Suprapubic skin (tissue), 4 donors: ENCODE data around the gene CA12.

Source experiments
- POLR2A ChIP-seq, 2 donors: fragments of 450-650 bp; IDR thresholded peaks; one replicate each; pipeline ENCODE4 v1.6.1; 2017; ENCODE audit warnings: antibody characterized with exemption in 2 of 2, mild to moderate bottlenecking in 2 of 2, moderate library complexity in 2 of 2
- POLR2AphosphoS5 ChIP-seq, 3 donors: sonication (generic); formaldehyde crosslinking; IDR thresholded peaks; one replicate each; pipeline ENCODE4 v1.6.1; 2017; ENCODE audit warnings: antibody characterized with exemption in 3 of 3
- TF ChIP-seq, protein P1 (sequence below), 2 donors: fragments of 200-600 bp in 1 of 2; fragments of 450-650 bp in 1 of 2; sonication (generic) in 1 of 2; IDR thresholded peaks; one replicate each; pipeline ENCODE4 v1.5.1; 2016 to 2019; ENCODE audit warnings: antibody characterized with exemption in 2 of 2, mild to moderate bottlenecking in 1 of 2, moderate library complexity in 1 of 2

DNA sequence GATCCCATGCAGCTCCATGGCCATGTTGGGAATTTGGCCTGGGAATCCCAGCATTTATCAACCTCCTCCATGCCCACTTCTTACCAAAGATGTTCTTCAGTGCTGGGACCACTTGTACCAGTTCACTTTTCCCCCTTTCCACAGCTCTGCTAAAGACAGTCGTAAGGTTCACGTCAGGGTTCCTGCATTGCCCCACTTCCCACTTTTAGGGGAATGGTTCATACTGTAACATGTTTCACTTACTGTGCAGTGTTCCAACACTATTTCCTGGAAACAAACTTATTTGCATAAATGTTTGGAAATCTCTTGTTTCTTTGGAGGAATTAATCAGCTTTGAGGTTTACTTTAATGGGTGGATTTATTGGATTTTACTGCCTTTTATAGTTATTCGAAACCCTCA is 87.3 kb downstream of the CA12 start:
- TF ChIP-seq, protein P1, sequence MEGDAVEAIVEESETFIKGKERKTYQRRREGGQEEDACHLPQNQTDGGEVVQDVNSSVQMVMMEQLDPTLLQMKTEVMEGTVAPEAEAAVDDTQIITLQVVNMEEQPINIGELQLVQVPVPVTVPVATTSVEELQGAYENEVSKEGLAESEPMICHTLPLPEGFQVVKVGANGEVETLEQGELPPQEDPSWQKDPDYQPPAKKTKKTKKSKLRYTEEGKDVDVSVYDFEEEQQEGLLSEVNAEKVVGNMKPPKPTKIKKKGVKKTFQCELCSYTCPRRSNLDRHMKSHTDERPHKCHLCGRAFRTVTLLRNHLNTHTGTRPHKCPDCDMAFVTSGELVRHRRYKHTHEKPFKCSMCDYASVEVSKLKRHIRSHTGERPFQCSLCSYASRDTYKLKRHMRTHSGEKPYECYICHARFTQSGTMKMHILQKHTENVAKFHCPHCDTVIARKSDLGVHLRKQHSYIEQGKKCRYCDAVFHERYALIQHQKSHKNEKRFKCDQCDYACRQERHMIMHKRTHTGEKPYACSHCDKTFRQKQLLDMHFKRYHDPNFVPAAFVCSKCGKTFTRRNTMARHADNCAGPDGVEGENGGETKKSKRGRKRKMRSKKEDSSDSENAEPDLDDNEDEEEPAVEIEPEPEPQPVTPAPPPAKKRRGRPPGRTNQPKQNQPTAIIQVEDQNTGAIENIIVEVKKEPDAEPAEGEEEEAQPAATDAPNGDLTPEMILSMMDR (IDR thresholded peaks at IDR 0.05), result no peak
- no peak for TF ChIP-seq POLR2A (IDR thresholded peaks at IDR 0.05)
- no peak for TF ChIP-seq POLR2AphosphoS5 (IDR thresholded peaks at IDR 0.05)
